Astrocyte (in vitro differentiated cells and primary cell): ENCODE results near the gene DCLK1. TPM values are rescaled to one million over a fixed set of nuclear protein-coding genes. Genes with fewer than 3 reads are reported as not detected.

Source experiments
- DNase-seq: peaks from one replicate; pipeline ENCODE4 v3.0.0-alpha.2; 2010; ENCODE audit warnings: low read depth
- FAIRE-seq: peaks from 2 replicates; lab custom pipeline; 2011; peaks lifted over from hg19 to GRCh38; lab: Jason Lieb, UNC
- H2AFZ ChIP-seq: 2 replicates; pipeline ENCODE4 v1.6.0; 2012; ENCODE audit warnings: low read depth, low read length, inconsistent platforms
- H3K27ac ChIP-seq: 2 replicates; pipeline ENCODE4 v1.5.1; 2011; ENCODE audit warnings: low read depth, low read length, inconsistent platforms
- H3K27me3 ChIP-seq: 2 replicates; pipeline ENCODE4 v1.6.0; 2011; ENCODE audit warnings: low read length, inconsistent platforms; ENCODE audit not compliant: insufficient read depth
- H3K36me3 ChIP-seq: 2 replicates; pipeline ENCODE4 v1.5.1; 2011; ENCODE audit warnings: low read length, inconsistent platforms; ENCODE audit not compliant: insufficient read depth
- H3K4me1 ChIP-seq: 2 replicates; pipeline ENCODE4 v1.5.1; 2011; ENCODE audit warnings: low read length, inconsistent platforms; ENCODE audit not compliant: insufficient read depth
- H3K4me2 ChIP-seq: 2 replicates; pipeline ENCODE4 v1.6.0; 2012; ENCODE audit warnings: low read length, inconsistent platforms
- H3K4me3 ChIP-seq: 2 replicates; pipeline ENCODE4 v1.5.1; 2011; ENCODE audit warnings: low read depth, mild to moderate bottlenecking, low read length, inconsistent platforms; ENCODE audit not compliant: insufficient read depth
- H3K79me2 ChIP-seq: 2 replicates; pipeline ENCODE4 v1.6.0; 2012; ENCODE audit warnings: mild to moderate bottlenecking, low read length, inconsistent platforms; ENCODE audit not compliant: insufficient read depth
- H3K9ac ChIP-seq: 2 replicates; pipeline ENCODE4 v1.6.0; 2012; ENCODE audit warnings: mild to moderate bottlenecking, low read length, inconsistent platforms
- H3K9me3 ChIP-seq: 2 replicates; pipeline ENCODE4 v1.5.1; 2012; ENCODE audit warnings: low read depth, mild to moderate bottlenecking, low read length, inconsistent platforms; ENCODE audit not compliant: insufficient read depth
- H4K20me1 ChIP-seq: 2 replicates; pipeline ENCODE4 v1.6.0; 2012; ENCODE audit warnings: low read length, inconsistent platforms; ENCODE audit not compliant: insufficient read depth
- H3K27ac Mint-ChIP-seq: one replicate; pipeline ENCODE4 v1.8.0; 2021; ENCODE audit warnings: mild to moderate bottlenecking, mixed read lengths; ENCODE audit not compliant: unreplicated experiment
- H3K27me3 Mint-ChIP-seq: one replicate; pipeline ENCODE4 v1.8.0; 2021; ENCODE audit warnings: low read depth, mixed read lengths; ENCODE audit not compliant: unreplicated experiment
- H3K36me3 Mint-ChIP-seq: one replicate; pipeline ENCODE4 v1.8.0; 2021; ENCODE audit warnings: low read depth, mixed read lengths; ENCODE audit not compliant: unreplicated experiment
- H3K4me1 Mint-ChIP-seq: one replicate; pipeline ENCODE4 v1.8.0; 2021; ENCODE audit warnings: low read depth, mixed read lengths; ENCODE audit not compliant: unreplicated experiment
- H3K4me3 Mint-ChIP-seq: one replicate; pipeline ENCODE4 v1.8.0; 2021; ENCODE audit warnings: mild to moderate bottlenecking, moderate library complexity, mixed read lengths; ENCODE audit not compliant: unreplicated experiment
- H3K9me3 Mint-ChIP-seq: one replicate; pipeline ENCODE4 v1.8.0; 2021; ENCODE audit warnings: mild to moderate bottlenecking, mixed read lengths; ENCODE audit not compliant: unreplicated experiment
- EZH2 ChIP-seq: IDR thresholded peaks from 2 replicates; pipeline ENCODE4 v1.6.1; 2012; ENCODE audit warnings: mild to moderate bottlenecking, low read length, inconsistent platforms; ENCODE audit not compliant: insufficient read depth
- total RNA-seq: library from RNA; stranded (reverse); gene quantifications from 2 replicates; pipeline ENCODE4 v1.2.1, GENCODE V29; 2021
- TF ChIP-seq, protein P1 (sequence below): IDR thresholded peaks from 2 replicates; pipeline ENCODE4 v1.5.1; 2011; ENCODE audit warnings: low read depth, mild to moderate bottlenecking, inconsistent platforms, low read length, moderate library complexity; ENCODE audit not compliant: insufficient read depth

Gene DCLK1
- total RNA-seq, 1 donor from 2014 or later: 4.9 TPM

DNA sequence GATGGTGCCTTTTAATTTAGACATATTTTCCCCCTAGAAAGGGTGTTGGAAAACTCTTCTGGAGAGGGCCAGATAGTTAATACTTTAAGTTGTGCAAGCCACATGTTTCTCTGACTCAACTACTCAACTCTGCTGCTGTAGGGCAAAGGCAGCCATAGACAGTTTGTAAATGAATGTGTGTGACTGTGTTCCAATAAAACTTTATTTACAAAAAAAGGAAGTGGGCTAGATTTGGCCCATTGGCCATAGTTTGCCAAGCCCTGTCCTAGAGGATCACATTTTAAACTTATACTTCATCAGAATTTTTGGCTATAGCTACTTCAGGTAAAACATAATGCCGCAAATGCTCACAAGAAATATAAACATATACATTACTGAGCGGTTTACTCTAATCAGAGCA is 348.4 kb downstream of the DCLK1 start:
- Histone ChIP-seq H3K9me3 (no peaks in the 10 kb centered on the region), H3K9ac (no peak overlapping the region), H3K4me3 (no peak overlapping the region), H3K79me2 (no peaks in the 10 kb centered on the region), H3K4me1 (no peaks in the 10 kb centered on the region), H3K27me3 (no peaks in the 10 kb centered on the region), H2AFZ (no peak overlapping the region), H3K4me2 (no peak overlapping the region), H3K36me3 (no peaks in the 10 kb centered on the region), H4K20me1 (no peaks in the 10 kb centered on the region), H3K27ac (no peak overlapping the region)
- Mint-ChIP-seq H3K27me3 (peaks cover 3% of the 10 kb centered on the region), H3K27ac (no peak overlapping the region), H3K4me3 (no peak overlapping the region), H3K4me1 (peaks cover 11% of the 10 kb centered on the region), H3K9me3 (no peaks in the 10 kb centered on the region), H3K36me3 (no peaks in the 10 kb centered on the region)
- TF ChIP-seq, protein P1, sequence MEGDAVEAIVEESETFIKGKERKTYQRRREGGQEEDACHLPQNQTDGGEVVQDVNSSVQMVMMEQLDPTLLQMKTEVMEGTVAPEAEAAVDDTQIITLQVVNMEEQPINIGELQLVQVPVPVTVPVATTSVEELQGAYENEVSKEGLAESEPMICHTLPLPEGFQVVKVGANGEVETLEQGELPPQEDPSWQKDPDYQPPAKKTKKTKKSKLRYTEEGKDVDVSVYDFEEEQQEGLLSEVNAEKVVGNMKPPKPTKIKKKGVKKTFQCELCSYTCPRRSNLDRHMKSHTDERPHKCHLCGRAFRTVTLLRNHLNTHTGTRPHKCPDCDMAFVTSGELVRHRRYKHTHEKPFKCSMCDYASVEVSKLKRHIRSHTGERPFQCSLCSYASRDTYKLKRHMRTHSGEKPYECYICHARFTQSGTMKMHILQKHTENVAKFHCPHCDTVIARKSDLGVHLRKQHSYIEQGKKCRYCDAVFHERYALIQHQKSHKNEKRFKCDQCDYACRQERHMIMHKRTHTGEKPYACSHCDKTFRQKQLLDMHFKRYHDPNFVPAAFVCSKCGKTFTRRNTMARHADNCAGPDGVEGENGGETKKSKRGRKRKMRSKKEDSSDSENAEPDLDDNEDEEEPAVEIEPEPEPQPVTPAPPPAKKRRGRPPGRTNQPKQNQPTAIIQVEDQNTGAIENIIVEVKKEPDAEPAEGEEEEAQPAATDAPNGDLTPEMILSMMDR: no peak
- no peak for TF ChIP-seq EZH2
- no peak for DNase-seq
- no peak for FAIRE-seq

- no peaks in the 10 kb centered on the region for H3K36me3 Mint-ChIP-seq
- H3K36me3 ChIP-seq: no peaks in the 10 kb centered on the region
- no peaks in the 10 kb centered on the region for H3K9me3 Mint-ChIP-seq
- no peaks in the 10 kb centered on the region for H3K9me3 ChIP-seq
- no peak overlapping the region for H3K4me3 ChIP-seq
- FAIRE-seq: no peak
- H3K27me3 Mint-ChIP-seq: peaks cover 3% of the 10 kb centered on the region
- H3K4me2 ChIP-seq: no peak overlapping the region
- no peak overlapping the region for H3K4me3 Mint-ChIP-seq
- no peak for DNase-seq
- no peak for TF ChIP-seq EZH2
- TF ChIP-seq, protein P1: no peak
- no peak overlapping the region for H2AFZ ChIP-seq
- no peaks in the 10 kb centered on the region for H3K79me2 ChIP-seq
- H3K27me3 ChIP-seq: no peaks in the 10 kb centered on the region
- peaks cover 11% of the 10 kb centered on the region for H3K4me1 Mint-ChIP-seq
- no peak overlapping the region for H3K9ac ChIP-seq
- no peaks in the 10 kb centered on the region for H4K20me1 ChIP-seq
- H3K27ac Mint-ChIP-seq: no peak overlapping the region
- no peaks in the 10 kb centered on the region for H3K4me1 ChIP-seq
- H3K27ac ChIP-seq: no peak overlapping the region
These were observed 349.9 kb downstream of the DCLK1 start for GRCh38 chr13:35781036-35782000.

DNA sequence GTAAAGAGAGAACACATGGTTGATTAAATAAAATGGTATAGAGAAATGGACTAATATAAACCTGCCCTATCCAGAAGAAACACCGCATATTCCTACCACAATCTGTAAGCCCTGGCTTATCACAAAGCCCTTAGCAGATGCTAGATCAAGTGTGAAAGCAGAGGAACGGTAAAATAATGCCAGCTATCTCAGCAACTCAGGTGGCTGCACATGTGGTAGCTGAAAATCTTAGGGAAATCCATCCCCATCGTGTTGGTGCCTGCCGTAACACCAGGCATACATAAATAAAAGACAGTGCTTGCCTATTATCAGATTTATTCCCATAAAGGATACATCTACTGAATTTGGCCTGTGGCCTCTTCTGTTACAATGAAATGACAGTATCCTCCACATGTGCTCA is 350.6 kb downstream of the DCLK1 start:
- Mint-ChIP-seq H3K27me3 (peaks cover 3% of the 10 kb centered on the region), H3K9me3 (no peaks in the 10 kb centered on the region), H3K4me3 (no peak overlapping the region), H3K36me3 (no peaks in the 10 kb centered on the region), H3K4me1 (peaks cover 11% of the 10 kb centered on the region), H3K27ac (no peak overlapping the region)
- no peaks in the 10 kb centered on the region for H3K9me3 ChIP-seq
- no peak overlapping the region for H2AFZ ChIP-seq
- H3K9ac ChIP-seq: no peak overlapping the region
- H3K27ac ChIP-seq: no peak overlapping the region
- H3K4me2 ChIP-seq: no peak overlapping the region
- H3K4me3 ChIP-seq: no peak overlapping the region
- DNase-seq: no peak
- H3K79me2 ChIP-seq: no peaks in the 10 kb centered on the region
- H3K4me1 ChIP-seq: no peaks in the 10 kb centered on the region
- no peak for FAIRE-seq
- TF ChIP-seq, protein P1: no peak
- TF ChIP-seq EZH2: no peak
- H3K27me3 ChIP-seq: no peaks in the 10 kb centered on the region
- no peaks in the 10 kb centered on the region for H3K36me3 ChIP-seq
- H4K20me1 ChIP-seq: no peaks in the 10 kb centered on the region
